Activated CD8-positive, alpha-beta T cell treated with anti-CD3 and anti-CD28 coated beads for 36 hours (primary cell): ENCODE results near the gene GNAT1. TPM values are rescaled to one million over a fixed set of nuclear protein-coding genes. Genes with fewer than 3 reads are reported as not detected.

ENCODE experiments used
- ATAC-seq: fragments of 200-7000 bp; cut with Tn5 transposase; one replicate; pipeline ENCODE4 v1.10.0; 2021; ENCODE audit warnings: mild to moderate bottlenecking, moderate library complexity
- CTCF ChIA-PET: fragments of 350-600 bp; sonication (Branson Sonifier 250); formaldehyde crosslinking; loops from one replicate; lab custom pipeline; 2021; ENCODE audit warnings: antibody characterized with exemption; lab: Charles Lee
- POLR2A ChIA-PET: fragments of 350-600 bp; sonication (Branson Sonifier 250); formaldehyde crosslinking; loops from one replicate; lab custom pipeline; 2021; ENCODE audit warnings: antibody characterized with exemption; lab: Charles Lee
- DNase-seq: peaks from one replicate; pipeline ENCODE4 v3.0.0-alpha.2; 2020
- H3K27ac Mint-ChIP-seq: one replicate; pipeline ENCODE4 v1.8.0; 2021; ENCODE audit warnings: mild to moderate bottlenecking, mixed read lengths
- H3K27me3 Mint-ChIP-seq: one replicate; pipeline ENCODE4 v1.8.0; 2021; ENCODE audit warnings: mixed read lengths
- H3K36me3 Mint-ChIP-seq: one replicate; pipeline ENCODE4 v1.8.0; 2021; ENCODE audit warnings: low read depth, mixed read lengths
- H3K4me1 Mint-ChIP-seq: one replicate; pipeline ENCODE4 v1.8.0; 2021; ENCODE audit warnings: low read depth, mixed read lengths
- H3K4me3 Mint-ChIP-seq: one replicate; pipeline ENCODE4 v1.8.0; 2021; ENCODE audit warnings: mild to moderate bottlenecking, moderate library complexity, mixed read lengths
- H3K9me3 Mint-ChIP-seq: one replicate; pipeline ENCODE4 v1.8.0; 2021; ENCODE audit warnings: mixed read lengths
- intact Hi-C: fragments of 100-400 bp; cut with micrococcal nuclease; formaldehyde crosslinking; loops from one replicate; pipeline ENCODE4 v1.10.0; 2022
- total RNA-seq, 2 experiments: library from RNA; stranded (reverse); gene quantifications; one replicate each; pipeline ENCODE4 v1.2.3, GENCODE V29; 2021
- TF ChIP-seq, protein P1 (sequence below): fragments of 200-600 bp; IDR thresholded peaks from one replicate; pipeline ENCODE4 v1.8.0; 2022; ENCODE audit warnings: antibody characterized with exemption, mild to moderate bottlenecking

GNAT1 gene
- total RNA-seq, 2 experiments from 2014 or later: 0.11 to 0.23 TPM

DNA sequence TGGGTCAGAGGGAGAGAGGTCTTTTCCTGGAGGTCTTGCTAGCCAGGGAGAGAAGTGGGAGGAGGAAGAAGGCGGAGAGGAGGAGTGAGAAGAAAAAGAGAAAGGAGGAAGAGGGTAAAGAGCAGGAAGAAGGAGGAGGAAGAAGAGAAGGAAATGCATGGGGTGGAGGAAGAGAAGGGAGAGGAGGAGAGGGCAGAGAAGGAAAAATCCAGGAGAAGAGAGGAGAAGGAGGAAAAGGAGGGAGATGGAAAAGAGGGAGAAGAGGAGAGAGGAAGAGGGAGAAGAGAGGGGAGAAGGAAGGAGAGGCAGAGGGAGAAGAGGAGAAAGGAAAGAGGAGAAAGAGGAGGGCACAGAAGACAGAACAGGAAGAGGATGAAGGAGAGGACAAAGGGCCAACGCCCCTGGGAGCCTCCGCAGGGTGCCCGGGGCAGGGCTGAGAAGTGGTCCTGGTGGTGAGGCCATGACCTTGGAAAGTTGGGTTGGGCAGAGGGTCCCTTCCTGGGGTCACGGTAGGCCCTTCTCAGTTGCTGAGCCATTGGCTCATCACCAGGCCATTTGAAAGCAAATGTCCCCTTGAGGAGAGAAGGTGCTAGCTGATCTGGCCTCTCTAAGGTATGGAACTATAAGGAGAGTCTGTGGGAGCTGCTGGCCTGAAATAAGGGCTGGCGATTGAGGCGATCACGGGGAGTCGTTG lies 37.5 kb upstream of the GNAT1 start:
- peaks cover 8% of the 10 kb centered on the region for H3K4me1 Mint-ChIP-seq
- peaks cover 30% of the 10 kb centered on the region for H3K27me3 Mint-ChIP-seq
- no peaks in the 10 kb centered on the region for H3K9me3 Mint-ChIP-seq
- CTCF ChIA-PET: interaction anchor here (0.6 to 0.8 kb wide), 2 partner anchors 34 to 41 kb away, joined by 3 to 5 read pairs; no protein-coding TSS in a partner anchor
- H3K36me3 Mint-ChIP-seq: no peaks in the 10 kb centered on the region
- intact Hi-C loops: no loop called here
- ATAC-seq (no peak), DNase-seq (no peak)
- TF ChIP-seq, protein P1, sequence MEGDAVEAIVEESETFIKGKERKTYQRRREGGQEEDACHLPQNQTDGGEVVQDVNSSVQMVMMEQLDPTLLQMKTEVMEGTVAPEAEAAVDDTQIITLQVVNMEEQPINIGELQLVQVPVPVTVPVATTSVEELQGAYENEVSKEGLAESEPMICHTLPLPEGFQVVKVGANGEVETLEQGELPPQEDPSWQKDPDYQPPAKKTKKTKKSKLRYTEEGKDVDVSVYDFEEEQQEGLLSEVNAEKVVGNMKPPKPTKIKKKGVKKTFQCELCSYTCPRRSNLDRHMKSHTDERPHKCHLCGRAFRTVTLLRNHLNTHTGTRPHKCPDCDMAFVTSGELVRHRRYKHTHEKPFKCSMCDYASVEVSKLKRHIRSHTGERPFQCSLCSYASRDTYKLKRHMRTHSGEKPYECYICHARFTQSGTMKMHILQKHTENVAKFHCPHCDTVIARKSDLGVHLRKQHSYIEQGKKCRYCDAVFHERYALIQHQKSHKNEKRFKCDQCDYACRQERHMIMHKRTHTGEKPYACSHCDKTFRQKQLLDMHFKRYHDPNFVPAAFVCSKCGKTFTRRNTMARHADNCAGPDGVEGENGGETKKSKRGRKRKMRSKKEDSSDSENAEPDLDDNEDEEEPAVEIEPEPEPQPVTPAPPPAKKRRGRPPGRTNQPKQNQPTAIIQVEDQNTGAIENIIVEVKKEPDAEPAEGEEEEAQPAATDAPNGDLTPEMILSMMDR: no peak
- peak overlapping the region; percentile 54 for H3K4me3 Mint-ChIP-seq
- POLR2A ChIA-PET: no interaction called here
- H3K27ac Mint-ChIP-seq: no peak overlapping the region

GRCh38 chr3:50154476-50154839 lies 37.0 kb upstream of the GNAT1 start:
- ATAC-seq (peak; percentile 25), DNase-seq (no peak)
- ChIA-PET POLR2A (no interaction called here), CTCF (interaction anchor here (0.6 kb wide), 1 partner anchor 34 kb away, joined by 5 read pairs; no protein-coding TSS in a partner anchor)
- peaks cover 30% of the 10 kb centered on the region for H3K27me3 Mint-ChIP-seq
- H3K4me3 Mint-ChIP-seq: peak overlapping the region; percentile 54
- no peaks in the 10 kb centered on the region for H3K36me3 Mint-ChIP-seq
- TF ChIP-seq, protein P1: peak; percentile 42
- H3K4me1 Mint-ChIP-seq: peaks cover 8% of the 10 kb centered on the region
- no peak overlapping the region for H3K27ac Mint-ChIP-seq
- no peaks in the 10 kb centered on the region for H3K9me3 Mint-ChIP-seq
- intact Hi-C loops: no loop called here

DNA sequence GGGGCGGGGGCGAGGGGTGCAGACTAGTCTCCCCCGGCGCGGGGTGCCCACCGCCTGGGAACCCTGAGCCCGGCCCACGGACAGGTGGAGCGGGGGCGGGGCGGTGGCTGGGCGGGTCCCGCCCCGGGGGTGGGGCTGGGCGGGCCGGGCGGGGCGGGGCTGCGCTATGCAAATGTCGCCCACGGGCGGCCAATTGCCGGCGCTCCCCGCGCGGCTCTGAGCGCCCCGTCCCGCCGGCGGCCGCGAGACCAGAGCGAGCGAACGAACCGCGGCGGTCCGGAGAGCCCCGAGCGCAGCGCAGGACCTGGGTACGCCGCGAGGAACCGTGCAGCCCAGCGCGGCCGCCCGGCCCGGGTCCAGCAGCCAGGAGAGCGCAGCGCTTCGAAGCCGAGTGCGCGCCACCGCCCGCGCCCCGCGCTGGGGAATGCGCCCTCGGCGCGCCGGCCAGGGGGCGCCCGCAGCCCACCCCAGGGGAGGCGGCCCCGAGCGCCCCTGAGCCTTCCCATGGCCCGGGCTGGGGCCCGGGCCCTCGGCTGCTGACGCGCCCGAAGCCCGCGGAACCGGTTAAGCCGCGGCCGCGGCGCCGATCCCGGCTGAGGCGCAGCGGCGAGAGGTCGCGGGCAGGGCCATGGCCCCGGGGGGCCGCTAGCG lies 36.4 kb upstream of the GNAT1 start, which contains the start of gene SEMA3F:
Gene SEMA3F (plus strand): TSS at position 485 of the 651 bp plus-strand sequence. CDS start 4,299 bp downstream, outside the sequence.
- Mint-ChIP-seq H3K4me3 (peak within 1 kb of the TSS; percentile 55), H3K27ac (no peak within 1 kb of the TSS), H3K9me3 (no peaks in the 10 kb centered on the region), H3K36me3 (no peaks in the 10 kb centered on the region), H3K4me1 (peaks cover 8% of the 10 kb centered on the region), H3K27me3 (peaks cover 30% of the 10 kb centered on the region)
- DNase-seq (peak; percentile 63), ATAC-seq (peak; percentile 92)
- ChIA-PET CTCF (interaction anchor here (0.8 kb wide), 1 partner anchor 10 kb away, joined by 4 read pairs; no protein-coding TSS in a partner anchor), POLR2A (no interaction called here)
- intact Hi-C loops: no loop called here
- TF ChIP-seq, protein P1: no peak

DNA sequence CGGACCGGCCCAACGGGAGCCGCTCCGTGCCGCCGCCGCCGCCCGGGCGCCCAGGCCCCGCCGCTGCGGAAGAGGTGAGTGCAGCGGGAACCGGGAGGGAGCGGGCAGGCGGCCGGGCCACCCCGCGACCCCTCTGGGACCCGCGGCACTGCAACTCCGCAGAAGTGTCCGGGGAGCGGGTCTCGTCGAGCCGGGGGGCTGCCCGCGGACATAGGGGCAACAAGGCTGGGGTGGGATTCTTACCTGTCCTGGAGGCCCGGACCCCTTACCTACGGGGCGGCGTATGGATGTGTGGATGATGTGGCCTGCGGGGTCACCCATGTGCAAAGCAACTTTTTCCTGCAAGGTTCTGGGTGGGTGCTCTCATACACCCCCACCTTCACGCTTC lies 35.9 kb upstream of the GNAT1 start:
- DNase-seq (no peak), ATAC-seq (no peak)
- H3K9me3 Mint-ChIP-seq: no peaks in the 10 kb centered on the region
- TF ChIP-seq, protein P1: no peak
- ChIA-PET POLR2A (interaction anchor here (1.6 kb wide), 1 partner anchor 33 kb away, joined by 3 read pairs; no protein-coding TSS in a partner anchor), CTCF (interaction anchor here (0.8 to 1.8 kb wide), 2 partner anchors 10 to 39 kb away, joined by 4 to 7 read pairs; no protein-coding TSS in a partner anchor)
- intact Hi-C loops: no loop called here
- H3K4me3 Mint-ChIP-seq: peak overlapping the region; percentile 55
- no peak overlapping the region for H3K27ac Mint-ChIP-seq
- no peaks in the 10 kb centered on the region for H3K36me3 Mint-ChIP-seq
- peaks cover 30% of the 10 kb centered on the region for H3K27me3 Mint-ChIP-seq
- peaks cover 8% of the 10 kb centered on the region for H3K4me1 Mint-ChIP-seq
